ENCODE results near the gene SMAD2. TPM values are rescaled to one million over a fixed set of nuclear protein-coding genes. Genes with fewer than 3 reads are reported as not detected.

The SMAD2 gene
- total RNA-seq, 1 experiment from 2014 or later, result 105 TPM

GRCh38 chr18:47898055-47898454 lies 32.4 kb downstream of the SMAD2 start:
- no peak for DNase-seq (ENCODE audit: low spot score)

- no peak for DNase-seq (ENCODE audit: low spot score)
These were observed 34.8 kb downstream of the SMAD2 start for GRCh38 chr18:47895565-47896250.

- peak; percentile 44 for DNase-seq (ENCODE audit: low spot score)
These were observed 36.3 kb downstream of the SMAD2 start for GRCh38 chr18:47893939-47894699.

GRCh38 chr18:47893047-47893446 lies 37.4 kb downstream of the SMAD2 start:
- DNase-seq (ENCODE audit: low spot score), result peak; percentile 18

DNA sequence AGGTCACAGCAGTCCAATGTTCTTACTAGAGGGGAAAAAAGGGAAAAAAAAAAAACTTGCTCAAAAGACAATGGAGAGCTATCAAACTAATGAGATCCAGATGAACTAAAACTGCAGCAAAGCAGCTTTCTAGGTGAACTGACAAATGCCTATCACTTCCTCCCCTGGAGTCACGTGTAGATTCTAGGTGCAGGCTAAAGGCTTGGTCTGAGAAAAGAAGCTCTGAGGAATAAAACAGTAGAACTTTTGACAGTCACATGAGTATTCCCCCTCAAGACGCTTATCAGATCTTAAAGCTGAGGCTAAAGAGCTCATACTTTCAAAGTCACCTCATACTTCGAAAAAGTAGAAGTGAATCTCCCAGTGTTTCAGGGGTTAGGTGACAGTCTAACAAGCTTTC lies 42.3 kb downstream of the SMAD2 start:
- DNase-seq (ENCODE audit: low spot score), result no peak

- no peak for DNase-seq (ENCODE audit: low spot score)
These were observed 43.2 kb downstream of the SMAD2 start for GRCh38 chr18:47887227-47887626.

DNA sequence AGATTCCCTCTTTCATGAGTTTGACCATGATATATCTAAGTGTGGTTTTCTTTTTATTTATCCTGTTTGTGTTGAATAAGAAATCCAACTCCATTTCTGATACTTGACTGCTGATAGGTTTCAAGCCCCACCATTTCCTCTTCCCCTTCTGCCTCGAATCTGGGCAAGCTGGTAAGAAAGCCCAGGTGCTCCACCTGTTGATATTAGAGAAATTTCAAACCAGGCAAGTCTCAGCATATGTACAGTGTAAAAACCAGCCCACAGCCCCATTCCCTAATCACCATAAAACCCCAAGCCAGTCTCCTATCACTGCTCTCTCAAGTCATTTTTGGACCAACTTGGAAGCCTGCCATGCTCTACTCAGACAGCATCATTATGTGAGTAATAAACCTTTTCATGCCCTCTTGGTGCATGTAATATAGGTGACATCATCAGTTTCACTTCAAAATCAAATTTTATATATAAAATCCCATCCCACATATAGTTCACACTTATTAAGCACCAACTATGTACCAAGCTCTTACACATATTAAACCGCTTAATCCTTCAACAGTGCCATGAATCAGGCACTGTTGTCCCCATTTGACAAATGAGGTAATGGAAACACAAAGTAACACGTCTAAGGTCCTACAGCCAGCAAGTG lies 46.6 kb downstream of the SMAD2 start:
- peak; percentile 47 for DNase-seq (ENCODE audit: low spot score)

DNA sequence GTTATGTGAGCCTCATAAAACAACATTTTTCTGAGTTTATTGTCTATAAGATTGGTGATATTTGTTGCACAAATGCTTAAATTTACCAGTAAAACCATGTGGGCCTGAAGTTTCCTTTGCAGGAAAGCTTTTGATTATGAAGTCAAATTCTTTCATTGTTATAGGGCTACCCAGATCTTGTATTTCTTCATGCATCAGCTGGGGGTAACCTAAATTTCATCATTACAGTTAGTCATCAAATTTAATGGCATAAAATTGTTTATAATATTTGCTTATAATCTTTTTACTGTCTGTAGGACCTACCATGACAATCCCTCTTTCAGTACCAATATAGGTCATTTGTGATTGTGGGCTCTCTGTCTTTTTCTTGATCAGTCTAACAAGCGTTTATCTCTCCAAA lies 47.8 kb downstream of the SMAD2 start:
- DNase-seq (ENCODE audit: low spot score), result no peak

DNA sequence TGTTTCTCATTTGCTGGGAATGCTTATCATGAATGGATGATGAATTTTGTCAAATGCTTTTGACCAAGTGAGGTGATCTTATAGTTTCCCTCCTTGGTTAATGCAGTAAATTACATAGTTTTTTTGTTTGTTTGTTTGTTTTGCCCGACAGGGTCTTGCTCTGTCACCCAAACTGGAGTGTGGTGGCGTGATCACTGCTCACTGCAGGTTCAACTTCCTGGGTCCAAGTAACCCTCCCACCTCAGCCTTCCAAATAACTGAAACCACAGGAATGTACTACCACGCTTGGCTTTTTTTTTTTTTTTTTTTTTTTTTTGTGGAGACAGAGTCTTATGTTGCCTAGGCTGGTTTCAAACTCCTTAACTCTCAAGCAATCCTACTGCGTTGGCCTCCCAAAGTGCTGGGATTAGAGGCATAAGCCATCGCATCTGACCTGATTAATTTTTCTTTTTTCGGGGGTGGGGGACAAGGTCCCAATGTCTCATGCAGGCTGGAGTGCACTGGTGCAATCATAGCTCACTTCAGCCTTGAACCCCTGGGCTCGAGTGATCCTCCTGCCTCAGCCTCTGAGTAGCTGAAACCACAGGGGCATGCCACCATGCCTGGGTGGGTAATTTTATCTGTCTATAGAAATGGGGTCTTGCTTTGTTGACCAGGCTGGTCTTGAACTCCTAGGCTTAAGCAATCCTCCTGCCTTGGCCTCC lies 48.6 kb downstream of the SMAD2 start:
- DNase-seq (ENCODE audit: low spot score), result peak; percentile 58

DNA sequence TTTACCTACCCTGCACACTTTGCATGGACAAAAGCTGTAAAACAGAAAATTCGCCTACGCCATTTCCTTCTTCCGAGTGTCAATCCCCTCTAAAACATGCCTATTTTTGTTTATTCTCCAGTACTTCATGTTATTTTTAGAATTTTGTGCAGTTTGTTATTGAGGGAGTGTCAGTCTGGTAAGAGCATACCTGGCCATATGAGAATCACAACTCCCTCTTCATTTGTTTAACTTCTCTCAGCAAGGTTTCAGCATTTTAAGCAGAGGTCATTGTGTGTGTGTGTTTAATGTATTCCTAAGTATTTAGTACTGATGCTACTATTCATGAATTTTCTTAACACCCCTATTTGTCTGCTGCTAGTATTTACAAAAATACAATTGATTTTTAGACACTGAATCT lies 49.4 kb downstream of the SMAD2 start:
- DNase-seq (ENCODE audit: low spot score), result no peak

- DNase-seq (ENCODE audit: low spot score), result no peak
These were observed 52.6 kb downstream of the SMAD2 start for GRCh38 chr18:47877892-47878291.

DNA sequence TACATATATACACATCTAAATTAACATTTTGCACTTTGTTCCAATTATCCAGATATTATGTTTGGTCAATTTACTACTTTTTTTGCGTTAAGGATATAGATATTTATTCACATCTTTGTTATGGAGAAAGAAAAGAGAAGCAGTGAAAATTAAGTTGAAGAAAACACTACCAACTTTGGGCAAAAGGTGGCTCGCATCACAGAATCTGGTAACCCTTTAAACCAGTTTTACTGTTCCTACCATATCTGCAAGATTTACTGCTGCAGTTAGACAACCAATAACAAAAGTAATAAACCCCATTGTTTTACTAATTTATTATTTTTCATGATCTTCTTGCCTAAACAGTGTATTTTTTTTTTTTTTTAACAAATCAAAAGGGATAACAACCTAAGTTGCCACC lies 53.6 kb downstream of the SMAD2 start:
- DNase-seq (ENCODE audit: low spot score), result no peak

GRCh38 chr18:47873625-47874024 lies 56.8 kb downstream of the SMAD2 start:
- DNase-seq (ENCODE audit: low spot score), result no peak

DNA sequence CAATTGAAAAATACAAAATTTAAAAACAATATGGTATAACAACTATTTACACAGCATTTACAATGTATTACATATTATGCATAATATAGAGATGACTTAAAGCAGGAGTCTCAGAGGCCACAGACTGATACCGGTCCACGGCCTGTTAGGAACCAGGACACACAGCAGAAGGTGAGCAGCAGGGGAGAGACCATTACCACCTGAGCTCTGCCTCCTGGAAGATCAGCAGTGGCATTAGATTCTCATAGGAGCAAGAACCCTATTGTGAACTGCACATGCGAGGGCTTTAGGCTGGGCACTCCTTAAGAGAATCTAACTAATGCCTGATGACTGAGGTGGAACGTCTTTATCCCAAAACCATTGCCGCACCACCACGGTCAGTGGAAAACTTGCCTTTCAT lies 58.0 kb downstream of the SMAD2 start:
- DNase-seq (ENCODE audit: low spot score), result no peak

DNA sequence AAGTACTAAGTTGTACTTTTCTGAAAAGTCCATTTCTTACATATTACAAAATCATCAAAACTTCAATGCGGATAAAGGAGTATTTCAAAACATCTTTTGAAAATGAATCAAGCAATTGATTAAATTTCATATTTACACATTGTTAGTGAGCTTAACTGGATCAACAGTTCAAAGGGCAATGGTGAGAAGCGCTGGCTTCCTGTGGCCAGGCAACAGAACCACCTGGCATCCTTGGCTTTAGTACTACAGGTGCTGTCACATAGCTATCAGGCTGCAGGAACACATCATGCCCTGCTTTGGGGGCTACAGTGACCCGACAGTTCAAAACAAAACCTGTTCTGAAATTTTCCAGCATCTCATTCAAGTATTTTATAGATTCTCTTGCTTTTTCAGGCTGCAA lies 59.2 kb downstream of the SMAD2 start:
- no peak for DNase-seq (ENCODE audit: low spot score)

- no peak for DNase-seq (ENCODE audit: low spot score)
These were observed 59.9 kb downstream of the SMAD2 start for GRCh38 chr18:47870605-47871004.

DNA sequence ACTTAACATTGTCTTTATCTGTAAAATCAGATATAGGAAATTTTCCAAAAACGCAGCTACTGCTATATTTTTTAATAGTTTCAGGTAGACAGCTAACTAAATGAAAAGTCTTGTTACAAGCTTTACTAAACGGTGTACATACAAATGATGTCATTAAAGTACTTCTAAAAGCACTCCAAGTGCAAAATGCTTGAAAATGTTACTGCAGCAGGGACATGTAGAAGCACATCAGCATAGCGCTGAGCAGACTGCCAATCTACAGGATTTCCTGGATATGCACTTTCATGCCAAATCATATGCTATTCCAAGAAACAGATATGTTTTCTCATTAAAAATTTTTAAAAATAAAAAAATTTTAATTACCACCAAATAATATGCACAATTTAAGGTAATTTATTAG lies 61.7 kb downstream of the SMAD2 start:
- no peak for DNase-seq (ENCODE audit: low spot score)

GRCh38 chr18:47865183-47865582 lies 65.3 kb downstream of the SMAD2 start:
- no peak for DNase-seq (ENCODE audit: low spot score)

DNA sequence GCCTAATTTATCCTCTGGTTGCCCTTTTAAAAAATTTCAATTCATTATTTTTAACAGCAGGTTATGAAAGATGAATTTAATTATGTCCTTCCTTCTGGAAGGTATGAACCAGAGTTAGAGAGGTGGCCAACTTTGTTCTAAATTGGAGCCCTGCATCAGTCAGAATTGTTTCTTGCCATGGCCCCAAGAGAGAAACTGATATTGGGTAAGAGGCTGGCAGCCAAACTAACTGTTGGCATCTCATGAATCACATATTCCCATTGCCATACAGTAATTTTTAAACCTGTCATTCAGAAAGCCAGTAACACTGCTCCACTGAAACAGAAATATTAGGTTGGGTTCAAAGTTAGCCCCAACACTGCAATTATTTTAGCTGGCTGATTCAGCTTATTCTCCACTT lies 67.4 kb downstream of the SMAD2 start:
- no peak for DNase-seq (ENCODE audit: low spot score)

- no peak for DNase-seq (ENCODE audit: low spot score)
These were observed 71.9 kb downstream of the SMAD2 start for GRCh38 chr18:47858607-47859006.

DNA sequence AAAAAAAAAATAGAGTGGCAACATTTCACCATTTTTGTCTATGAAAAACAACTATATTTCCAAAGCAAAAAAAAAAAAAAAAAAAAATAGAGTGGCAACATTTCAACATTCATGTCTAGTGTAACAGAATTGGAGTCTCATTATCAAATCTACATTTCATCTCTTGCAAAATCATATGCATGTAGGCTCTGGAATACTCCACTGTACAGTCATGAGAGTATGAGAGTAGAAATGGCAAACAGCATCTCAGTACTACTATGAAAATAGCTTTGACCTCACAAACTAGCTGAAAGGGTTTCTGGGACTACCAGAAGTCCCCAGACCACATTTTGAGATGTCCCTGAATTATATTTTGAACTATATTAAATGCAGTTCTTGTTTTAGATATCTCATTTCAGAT lies 82.8 kb downstream of the SMAD2 start:
- DNase-seq (ENCODE audit: low spot score), result no peak

DNA sequence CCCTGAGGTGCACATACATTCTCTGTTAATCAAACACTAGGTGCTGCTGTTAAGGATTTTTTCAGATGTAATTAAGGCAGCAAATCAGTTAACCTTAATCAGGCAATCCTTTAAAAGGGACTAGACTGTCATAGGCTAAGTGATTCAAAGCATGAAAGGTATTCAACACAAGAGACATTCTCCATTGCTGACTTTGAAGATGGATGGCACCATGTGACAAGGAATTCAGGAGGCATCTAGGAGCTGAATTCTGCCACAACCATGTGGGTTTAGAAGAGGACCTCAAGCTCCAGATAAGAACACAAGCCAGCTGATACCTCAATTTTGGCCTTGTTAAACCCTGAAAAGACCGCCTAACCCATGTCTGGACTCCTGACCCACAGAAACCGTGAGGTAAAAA lies 84.0 kb downstream of the SMAD2 start:
- DNase-seq (ENCODE audit: low spot score), result peak; percentile 1

All from A172 (cell line).